ENCODE measurements around the gene GORASP1. TPM values are rescaled to one million over a fixed set of nuclear protein-coding genes. Genes with fewer than 3 reads are reported as not detected.

Gene GORASP1
- total and polyA plus RNA-seq, 2 of the 8 experiments (the other 6 are each of a cell fraction or from before 2014, with no cell fraction given): 33.4 to 33.5 TPM

- no peak overlapping the region for H3K4ac ChIP-seq (replicated peaks; ENCODE audit: insufficient read length, low read depth, low read length)
- no peak overlapping the region for H3K4me3 ChIP-seq (ENCODE audit: extremely low read depth in 1 of 4, insufficient read depth in 2 of 4, low read depth in 3 of 4, low read length in 4 of 4)
- no peaks in the 10 kb centered on the region; a peak in 1 of 7 replicates for H3K27me3 ChIP-seq (replicated peaks in 1 of 4; ENCODE audit: control insufficient read depth in 3 of 4, extremely low read depth in 1 of 4, insufficient read depth in 3 of 4, low read length in 3 of 4)
- ChIA-PET CTCF (ENCODE audit: partially characterized antibody) (interaction anchor here (1.0 to 20.0 kb wide), 4 partner anchors 9 to 169 kb away, joined by 3 to 496 read pairs (median 186); partner anchors contain the start of gene XIRP1), POLR2A (ENCODE audit: partially characterized antibody) (no interaction called here)
- H2BK120ac ChIP-seq (replicated peaks; ENCODE audit: low read depth, low read length): no peak overlapping the region
- H3K23me2 ChIP-seq (ENCODE audit: low read depth, low read length): no peaks in the 10 kb centered on the region; the same call in 1 of the 2 replicates
- no peak overlapping the region for H3K4me2 ChIP-seq (ENCODE audit: insufficient read depth in 1 of 2, low read depth in 2 of 2, low read length in 2 of 2)
- H3K9ac ChIP-seq (replicated peaks in 1 of 4; ENCODE audit: extremely low read depth in 1 of 4, low read depth in 3 of 4, low read length in 3 of 4): no peak overlapping the region
- no peak overlapping the region for H3K56ac ChIP-seq (replicated peaks; ENCODE audit: insufficient read length, low read depth, low read length)
- H2BK12ac ChIP-seq (ENCODE audit: low read depth, low read length): no peak overlapping the region
- H4K8ac ChIP-seq (ENCODE audit: extremely low read depth, insufficient read depth, low read length): no peak overlapping the region
- no peaks in the 10 kb centered on the region for H3K36me3 ChIP-seq (ENCODE audit: control insufficient read depth in 2 of 4, insufficient read depth in 4 of 4, low read length in 3 of 4)
- no peak overlapping the region for H3K18ac ChIP-seq (ENCODE audit: extremely low read depth, low read length)
- H2AFZ ChIP-seq (ENCODE audit: low read length): no peak overlapping the region
- no peak overlapping the region for H3K23ac ChIP-seq (ENCODE audit: insufficient read length)
- FAIRE-seq: no peak
- no peak for DNase-seq (ENCODE audit: low read depth in 1 of 2, low spot score in 2 of 2)
- no peaks in the 10 kb centered on the region for H3K79me2 ChIP-seq (ENCODE audit: control insufficient read depth in 1 of 2, insufficient read depth in 2 of 2, low read length in 2 of 2)
- no peaks in the 10 kb centered on the region for H3K79me1 ChIP-seq (ENCODE audit: low read depth, low read length)
- H3K4me1 ChIP-seq (replicated peaks in 1 of 4; ENCODE audit: control insufficient read depth in 3 of 4, insufficient read depth in 4 of 4, low read length in 3 of 4): 0 out of 7 replicates have a peak, but pooled peaks cover 0 to 3% (median 0%) of the 10 kb centered on the region in 4 experiments
- no peaks in the 10 kb centered on the region for H4K20me1 ChIP-seq (replicated peaks in 1 of 2; ENCODE audit: control insufficient read depth in 1 of 2, insufficient read depth in 2 of 2, low read length in 2 of 2)
- 73% methylated on average over 1 of the region's 1 CpG; no CpG with 5 or more reads in 1 of the 2 experiments for WGBS, 2 experiments (ENCODE audit: extremely low coverage in 1 of 2, insufficient coverage in 1 of 2, insufficient read length in 1 of 2, insufficient replicate concordance in 2 of 2, low coverage in 1 of 2, low lambda C conversion rate in 2 of 2, missing lambda C conversion rate in 1 of 2)
- H2BK15ac ChIP-seq (ENCODE audit: low read length): no peak overlapping the region
- H3K9me3 ChIP-seq (ENCODE audit: insufficient read depth in 2 of 2, low read depth in 1 of 2, low read length in 1 of 2): no peaks in the 10 kb centered on the region
- TF ChIP-seq SAP30 (IDR thresholded peaks at IDR 0.05; ENCODE audit: insufficient read depth, insufficient replicate concordance, low read length): no peak
- TF ChIP-seq SP4 (IDR thresholded peaks at IDR 0.05; ENCODE audit: low read length): no peak
- no peak for TF ChIP-seq TCF12 (IDR thresholded peaks at IDR 0.05; ENCODE audit: low read depth, low read length)
- TF ChIP-seq POLR2AphosphoS5 (IDR thresholded peaks at IDR 0.05; ENCODE audit: low read depth, low read length): no peak
- TF ChIP-seq RAD21 (IDR thresholded peaks at IDR 0.05 in 1 of 2, conservative IDR thresholded peaks at IDR 0.05 in 1 of 2; ENCODE audit: low read depth in 2 of 2, low read length in 2 of 2): no peak
- no peak for TF ChIP-seq ZNF274 (IDR thresholded peaks at IDR 0.05; ENCODE audit: borderline replicate concordance, extremely low read depth, low read length)
- no peak for TF ChIP-seq RBBP5 (IDR thresholded peaks at IDR 0.05; ENCODE audit: borderline replicate concordance, low read depth, low read length)
- TF ChIP-seq CBX5 (IDR thresholded peaks at IDR 0.05; ENCODE audit: low read depth, low read length): no peak
- TF ChIP-seq POU5F1 (IDR thresholded peaks at IDR 0.05; ENCODE audit: low read depth, low read length): no peak
- TF ChIP-seq KDM1A (IDR thresholded peaks at IDR 0.05; ENCODE audit: borderline replicate concordance, low read length): no peak
- TF ChIP-seq, protein P1, sequence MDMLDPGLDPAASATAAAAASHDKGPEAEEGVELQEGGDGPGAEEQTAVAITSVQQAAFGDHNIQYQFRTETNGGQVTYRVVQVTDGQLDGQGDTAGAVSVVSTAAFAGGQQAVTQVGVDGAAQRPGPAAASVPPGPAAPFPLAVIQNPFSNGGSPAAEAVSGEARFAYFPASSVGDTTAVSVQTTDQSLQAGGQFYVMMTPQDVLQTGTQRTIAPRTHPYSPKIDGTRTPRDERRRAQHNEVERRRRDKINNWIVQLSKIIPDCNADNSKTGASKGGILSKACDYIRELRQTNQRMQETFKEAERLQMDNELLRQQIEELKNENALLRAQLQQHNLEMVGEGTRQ (IDR thresholded peaks at IDR 0.05; ENCODE audit: low read length): no peak
- TF ChIP-seq CBX8 (IDR thresholded peaks at IDR 0.05; ENCODE audit: borderline replicate concordance, low read depth, low read length): no peak
- no peak overlapping the region for H2BK20ac ChIP-seq (ENCODE audit: low read length)
- no peak overlapping the region for H3K14ac ChIP-seq (ENCODE audit: insufficient read length)
- H2AK5ac ChIP-seq (ENCODE audit: low read depth, low read length): no peak overlapping the region
- H3K27ac ChIP-seq (ENCODE audit: low read depth, low read length): no peak overlapping the region
- no peak overlapping the region for H4K91ac ChIP-seq (replicated peaks; ENCODE audit: insufficient read length, low read length)
- H2BK5ac ChIP-seq (ENCODE audit: low read depth, low read length): no peak overlapping the region
- no peak overlapping the region for H4K5ac ChIP-seq (ENCODE audit: insufficient read length, low read depth, low read length)
These were observed 15.4 kb upstream of the GORASP1 start for GRCh38 chr3:39122813-39123212.

Data from H1 (cell line).